ENCODE data around the gene PLA2G4A.

PLA2G4A gene

DNA sequence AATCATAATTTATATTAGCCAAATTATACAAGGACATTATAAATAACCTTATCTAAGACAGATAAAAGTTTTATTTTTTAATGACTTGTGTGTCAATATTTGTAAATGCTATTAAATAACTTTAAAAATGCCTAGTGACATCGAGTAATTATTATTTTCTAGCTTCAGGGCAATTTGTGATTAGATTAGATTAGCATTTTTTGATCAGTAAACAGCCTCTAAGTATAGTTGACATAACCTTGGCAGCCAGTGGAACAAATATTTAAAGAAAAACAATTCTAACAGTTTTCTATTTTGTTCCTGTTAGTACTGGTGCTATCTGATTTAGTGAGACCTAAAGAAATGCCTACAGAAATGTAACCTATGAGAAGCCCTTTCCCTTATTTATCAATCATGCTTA, 169.1 kb downstream of the PLA2G4A start:
- Histone ChIP-seq H3K79me2 (ENCODE audit: insufficient read depth, low read length) (no peaks in the 10 kb centered on the region), H3F3A (ENCODE audit: low read depth) (no peaks in the 10 kb centered on the region), H3K27me3 (ENCODE audit: insufficient read depth, low read length, poor library complexity, severe bottlenecking) (no peaks in the 10 kb centered on the region), H3K9me3 (ENCODE audit: insufficient read depth, low read depth, low read length) (no peaks in the 10 kb centered on the region), H4K20me1 (ENCODE audit: insufficient read depth, low read length, poor library complexity, severe bottlenecking) (no peaks in the 10 kb centered on the region), H3K4me1 (ENCODE audit: insufficient read depth, low read length, poor library complexity, severe bottlenecking) (no peaks in the 10 kb centered on the region), H3K4me3 (ENCODE audit: low read length, poor library complexity, severe bottlenecking) (no peak overlapping the region), H2AFZ (ENCODE audit: low read length) (no peak overlapping the region), H3K9me2 (replicated peaks; ENCODE audit: low read depth, low read length) (no peaks in the 10 kb centered on the region), H3K9ac (ENCODE audit: low read depth, low read length, poor library complexity, severe bottlenecking) (no peak overlapping the region), H3K36me3 (ENCODE audit: insufficient read depth, low read length) (no peaks in the 10 kb centered on the region), H3K4me2 (ENCODE audit: low read depth, low read length, poor library complexity, severe bottlenecking) (no peak overlapping the region)
- TF ChIP-seq, protein P1, sequence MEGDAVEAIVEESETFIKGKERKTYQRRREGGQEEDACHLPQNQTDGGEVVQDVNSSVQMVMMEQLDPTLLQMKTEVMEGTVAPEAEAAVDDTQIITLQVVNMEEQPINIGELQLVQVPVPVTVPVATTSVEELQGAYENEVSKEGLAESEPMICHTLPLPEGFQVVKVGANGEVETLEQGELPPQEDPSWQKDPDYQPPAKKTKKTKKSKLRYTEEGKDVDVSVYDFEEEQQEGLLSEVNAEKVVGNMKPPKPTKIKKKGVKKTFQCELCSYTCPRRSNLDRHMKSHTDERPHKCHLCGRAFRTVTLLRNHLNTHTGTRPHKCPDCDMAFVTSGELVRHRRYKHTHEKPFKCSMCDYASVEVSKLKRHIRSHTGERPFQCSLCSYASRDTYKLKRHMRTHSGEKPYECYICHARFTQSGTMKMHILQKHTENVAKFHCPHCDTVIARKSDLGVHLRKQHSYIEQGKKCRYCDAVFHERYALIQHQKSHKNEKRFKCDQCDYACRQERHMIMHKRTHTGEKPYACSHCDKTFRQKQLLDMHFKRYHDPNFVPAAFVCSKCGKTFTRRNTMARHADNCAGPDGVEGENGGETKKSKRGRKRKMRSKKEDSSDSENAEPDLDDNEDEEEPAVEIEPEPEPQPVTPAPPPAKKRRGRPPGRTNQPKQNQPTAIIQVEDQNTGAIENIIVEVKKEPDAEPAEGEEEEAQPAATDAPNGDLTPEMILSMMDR (conservative IDR thresholded peaks at IDR 0.05; ENCODE audit: low read length): no peak
- TF ChIP-seq EZH2phosphoT487 (IDR thresholded peaks at IDR 0.05; ENCODE audit: borderline replicate concordance): no peak

GRCh38 chr1:186999506-186999905, 170.8 kb downstream of the PLA2G4A start:
- no peaks in the 10 kb centered on the region for H3K9me3 ChIP-seq (ENCODE audit: insufficient read depth, low read depth, low read length)
- no peaks in the 10 kb centered on the region for H3K4me1 ChIP-seq (ENCODE audit: insufficient read depth, low read length, poor library complexity, severe bottlenecking)
- no peaks in the 10 kb centered on the region for H3K27me3 ChIP-seq (ENCODE audit: insufficient read depth, low read length, poor library complexity, severe bottlenecking)
- no peaks in the 10 kb centered on the region for H4K20me1 ChIP-seq (ENCODE audit: insufficient read depth, low read length, poor library complexity, severe bottlenecking)
- no peak overlapping the region for H3K4me2 ChIP-seq (ENCODE audit: low read depth, low read length, poor library complexity, severe bottlenecking)
- H2AFZ ChIP-seq (ENCODE audit: low read length): no peak overlapping the region
- no peak overlapping the region for H3K9ac ChIP-seq (ENCODE audit: low read depth, low read length, poor library complexity, severe bottlenecking)
- TF ChIP-seq, protein P1 (conservative IDR thresholded peaks at IDR 0.05; ENCODE audit: low read length): no peak
- TF ChIP-seq EZH2phosphoT487 (IDR thresholded peaks at IDR 0.05; ENCODE audit: borderline replicate concordance): no peak
- no peak overlapping the region for H3K4me3 ChIP-seq (ENCODE audit: low read length, poor library complexity, severe bottlenecking)
- no peaks in the 10 kb centered on the region for H3F3A ChIP-seq (ENCODE audit: low read depth)
- no peaks in the 10 kb centered on the region for H3K79me2 ChIP-seq (ENCODE audit: insufficient read depth, low read length)
- H3K9me2 ChIP-seq (replicated peaks; ENCODE audit: low read depth, low read length): no peaks in the 10 kb centered on the region
- no peaks in the 10 kb centered on the region for H3K36me3 ChIP-seq (ENCODE audit: insufficient read depth, low read length)

GRCh38 chr1:187001198-187001889, 172.6 kb downstream of the PLA2G4A start:
- H3K4me1 ChIP-seq (ENCODE audit: insufficient read depth, low read length, poor library complexity, severe bottlenecking): no peaks in the 10 kb centered on the region
- no peak overlapping the region for H3K9ac ChIP-seq (ENCODE audit: low read depth, low read length, poor library complexity, severe bottlenecking)
- no peak overlapping the region for H3K4me2 ChIP-seq (ENCODE audit: low read depth, low read length, poor library complexity, severe bottlenecking)
- no peaks in the 10 kb centered on the region for H3K79me2 ChIP-seq (ENCODE audit: insufficient read depth, low read length)
- no peaks in the 10 kb centered on the region for H3K27me3 ChIP-seq (ENCODE audit: insufficient read depth, low read length, poor library complexity, severe bottlenecking)
- no peaks in the 10 kb centered on the region for H3K9me3 ChIP-seq (ENCODE audit: insufficient read depth, low read depth, low read length)
- no peak for TF ChIP-seq EZH2phosphoT487 (IDR thresholded peaks at IDR 0.05; ENCODE audit: borderline replicate concordance)
- TF ChIP-seq, protein P1 (conservative IDR thresholded peaks at IDR 0.05; ENCODE audit: low read length): no peak
- no peaks in the 10 kb centered on the region for H3K9me2 ChIP-seq (replicated peaks; ENCODE audit: low read depth, low read length)
- no peak overlapping the region for H2AFZ ChIP-seq (ENCODE audit: low read length)
- no peaks in the 10 kb centered on the region for H4K20me1 ChIP-seq (ENCODE audit: insufficient read depth, low read length, poor library complexity, severe bottlenecking)
- H3F3A ChIP-seq (ENCODE audit: low read depth): no peaks in the 10 kb centered on the region
- H3K4me3 ChIP-seq (ENCODE audit: low read length, poor library complexity, severe bottlenecking): no peak overlapping the region
- H3K36me3 ChIP-seq (ENCODE audit: insufficient read depth, low read length): no peaks in the 10 kb centered on the region

All from Loucy (cell line).